Activated T-cell treated with anti-CD3 and anti-CD28 coated beads, Interleukin-2, amount 50 U/mL, for 72 hours (primary cell): Measurements from ENCODE around the gene EIF1AD. TPM values are rescaled to one million over a fixed set of nuclear protein-coding genes. Genes with fewer than 3 reads are reported as not detected.
"Not testable (repeated sequence)": the region's sequence is repeated elsewhere in the genome, so short reads cannot be mapped to it uniquely, and the experiment has no call there.

Source experiments
- ATAC-seq, 2 donors: fragments of 150-1000 bp; cut with Tn5 transposase; replicated peaks in 1 of 2; 2 replicates each; pipeline ENCODE4 v1.10.0; 2021; ENCODE audit warnings: moderate library complexity in 2 of 2, mild to moderate bottlenecking in 1 of 2
- DNase-seq, 2 donors: peaks; one replicate each; pipeline ENCODE4 v3.0.0; 2021 to 2022; ENCODE audit warnings: mixed read lengths in 1 of 2
- H3K27ac Mint-ChIP-seq: one replicate; pipeline ENCODE4 v1.8.0; 2022; ENCODE audit warnings: mild to moderate bottlenecking, moderate library complexity, mixed read lengths
- H3K27me3 Mint-ChIP-seq: one replicate; pipeline ENCODE4 v1.8.0; 2022; ENCODE audit warnings: low read depth, mixed read lengths
- H3K36me3 Mint-ChIP-seq, 2 donors: one replicate each; pipeline ENCODE4 v1.8.0; 2022; ENCODE audit warnings: mixed read lengths in 2 of 2, mild to moderate bottlenecking in 1 of 2; ENCODE audit not compliant: insufficient read depth in 2 of 2
- H3K4me1 Mint-ChIP-seq: one replicate; pipeline ENCODE4 v1.8.0; 2022; ENCODE audit warnings: low read depth, mixed read lengths
- H3K4me3 Mint-ChIP-seq, 2 donors: one replicate each; pipeline ENCODE4 v1.8.0; 2022; ENCODE audit warnings: mild to moderate bottlenecking in 2 of 2, mixed read lengths in 2 of 2, moderate library complexity in 2 of 2
- H3K9me3 Mint-ChIP-seq, 2 donors: one replicate each; pipeline ENCODE4 v1.8.0; 2022; ENCODE audit warnings: mixed read lengths in 2 of 2
- total RNA-seq, 2 donors: library from RNA; stranded (reverse); gene quantifications; one replicate each; pipeline ENCODE4 v1.2.3, GENCODE V29; 2022

EIF1AD gene
- total RNA-seq, 2 donors from 2014 or later, result 39.1 to 40.8 TPM

DNA sequence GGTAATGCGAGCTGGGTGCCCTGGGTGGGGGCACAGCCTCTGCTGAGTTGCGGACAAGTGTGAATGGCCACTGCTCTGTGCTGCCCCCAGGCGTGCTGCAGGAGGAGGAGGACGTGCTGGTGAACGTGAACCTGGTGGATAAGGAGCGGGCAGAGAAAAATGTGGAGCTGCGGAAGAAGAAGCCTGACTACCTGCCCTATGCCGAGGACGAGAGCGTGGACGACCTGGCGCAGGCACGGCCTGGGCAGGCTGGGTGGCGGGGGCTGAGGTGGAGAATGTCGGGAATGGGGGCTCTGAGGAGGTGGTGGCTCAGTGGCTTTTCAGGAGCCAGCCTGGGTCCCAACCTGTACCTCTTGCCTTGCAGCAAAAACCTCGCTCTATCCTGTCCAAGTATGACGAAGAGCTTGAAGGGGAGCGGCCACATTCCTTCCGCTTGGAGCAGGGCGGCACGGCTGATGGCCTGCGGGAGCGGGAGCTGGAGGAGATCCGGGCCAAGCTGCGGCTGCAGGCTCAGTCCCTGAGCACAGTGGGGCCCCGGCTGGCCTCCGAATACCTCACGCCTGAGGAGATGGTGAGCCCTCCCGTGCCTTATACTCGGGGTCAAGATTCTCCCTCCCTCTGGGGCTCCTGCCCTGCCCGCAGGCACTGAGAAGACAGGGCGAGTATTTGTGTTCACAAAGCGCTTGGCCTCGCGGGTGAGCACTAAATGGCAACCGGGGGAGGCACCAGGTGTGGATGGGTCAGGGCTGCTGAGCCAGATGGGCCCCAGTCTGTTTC is 35.8 kb downstream of the EIF1AD start:
- peak overlapping the region; percentile 75 for H3K27ac Mint-ChIP-seq
- ATAC-seq (no peak), DNase-seq (no peak)
- H3K27me3 Mint-ChIP-seq, result no peaks in the 10 kb centered on the region
- H3K36me3 Mint-ChIP-seq, result peaks cover 17 to 19% of the 10 kb centered on the region in 2 donors
- H3K9me3 Mint-ChIP-seq, result no peaks in the 10 kb centered on the region
- no peak overlapping the region for H3K4me3 Mint-ChIP-seq
- H3K4me1 Mint-ChIP-seq, result peaks cover 27% of the 10 kb centered on the region

DNA sequence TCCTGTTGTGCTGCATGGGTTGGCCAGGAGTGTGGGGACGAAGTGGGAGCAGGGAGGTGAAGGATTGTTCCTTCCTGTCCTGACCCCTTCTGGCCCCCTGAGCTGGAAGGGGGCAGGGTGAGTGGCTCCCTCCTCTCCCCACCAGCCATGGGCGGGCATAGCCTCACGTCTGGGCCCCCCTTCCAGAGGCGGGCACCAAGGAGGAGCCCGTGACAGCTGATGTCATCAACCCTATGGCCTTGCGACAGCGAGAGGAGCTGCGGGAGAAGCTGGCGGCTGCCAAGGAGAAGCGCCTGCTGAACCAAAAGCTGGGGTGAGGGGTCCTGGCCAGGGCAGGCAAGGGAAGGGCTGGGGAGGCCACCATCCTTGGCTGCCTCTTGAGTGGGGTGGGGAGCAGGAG is 37.1 kb downstream of the EIF1AD start:
- no peaks in the 10 kb centered on the region for H3K27me3 Mint-ChIP-seq
- DNase-seq, result no peak

DNA sequence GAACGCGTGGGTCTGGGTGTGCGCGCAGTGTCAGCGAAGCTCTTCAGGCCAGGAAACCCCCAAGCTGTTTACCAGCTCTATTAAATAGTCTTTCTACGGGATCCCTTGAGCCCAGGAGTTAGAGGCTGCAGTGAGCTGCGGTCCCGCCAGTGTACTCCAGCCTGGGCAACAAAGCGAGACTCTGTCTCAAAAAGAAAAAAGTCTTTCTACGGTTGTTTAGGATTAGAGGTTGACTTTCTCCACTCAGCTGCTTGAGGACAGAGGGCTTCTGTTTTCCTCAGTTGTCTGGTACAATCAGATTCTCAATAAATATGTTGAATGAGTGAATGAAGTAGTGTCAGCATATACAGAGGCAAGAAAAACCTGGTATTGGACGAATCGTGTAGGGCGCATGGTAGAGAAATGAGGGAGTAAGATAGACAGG is 39.8 kb downstream of the EIF1AD start:
- ATAC-seq (no peak), DNase-seq (no peak)
- peaks cover 29% of the 10 kb centered on the region for H3K4me1 Mint-ChIP-seq
- no peaks in the 10 kb centered on the region for H3K27me3 Mint-ChIP-seq
- H3K36me3 Mint-ChIP-seq, result peaks cover 10 to 11% of the 10 kb centered on the region in 2 donors
- H3K9me3 Mint-ChIP-seq, result no peaks in the 10 kb centered on the region
- peak overlapping the region; percentile 86 to 93 for H3K4me3 Mint-ChIP-seq
- H3K27ac Mint-ChIP-seq, result peak overlapping the region; percentile 82

More for the DNA sequence above, 37.1 kb downstream of the EIF1AD start:
- Mint-ChIP-seq H3K27ac (no peak overlapping the region), H3K9me3 (no peaks in the 10 kb centered on the region), H3K4me3 (no peak overlapping the region), H3K36me3 (peaks cover 13% of the 10 kb centered on the region in 2 donors), H3K4me1 (peaks cover 22% of the 10 kb centered on the region)
- ATAC-seq, result no peak

DNA sequence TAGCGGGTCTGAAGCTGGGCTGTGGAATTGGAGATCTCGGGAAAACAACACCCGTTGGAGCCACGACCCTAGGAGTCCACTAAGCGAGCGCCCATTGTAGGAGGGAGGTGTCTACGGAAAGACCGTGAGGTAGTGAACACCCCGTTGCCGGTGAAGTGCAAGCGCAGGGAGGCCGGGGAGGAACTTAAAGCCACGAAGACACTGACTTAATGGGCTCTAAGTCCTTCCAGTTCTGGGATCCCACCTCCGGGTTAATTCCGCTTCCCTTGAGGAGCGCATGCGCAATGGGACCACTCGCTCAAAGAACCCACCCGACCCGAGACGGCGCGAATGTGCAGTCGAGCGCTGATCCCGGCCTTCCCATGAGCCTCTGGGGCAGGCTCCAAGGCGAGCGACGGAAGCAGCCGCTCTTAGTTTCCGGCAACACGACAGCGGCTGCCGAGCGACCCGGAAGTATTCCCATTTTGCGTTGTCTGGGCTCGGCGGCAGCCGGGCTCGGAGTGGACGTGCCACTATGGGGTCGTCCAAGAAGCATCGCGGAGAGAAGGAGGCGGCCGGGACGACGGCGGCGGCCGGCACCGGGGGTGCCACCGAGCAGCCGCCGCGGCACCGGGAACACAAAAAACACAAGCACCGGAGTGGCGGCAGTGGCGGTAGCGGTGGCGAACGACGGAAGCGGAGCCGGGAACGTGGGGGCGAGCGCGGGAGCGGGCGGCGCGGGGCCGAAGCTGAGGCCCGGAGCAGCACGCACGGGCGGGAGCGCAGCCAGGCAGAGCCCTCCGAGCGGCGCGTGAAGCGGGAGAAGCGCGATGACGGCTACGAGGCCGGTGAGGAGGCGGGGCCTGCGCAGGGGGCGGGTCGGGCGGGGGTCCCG is 40.5 kb downstream of the EIF1AD start, which contains the start of gene SART1:
Gene SART1 (plus strand): TSS at position 468 of the 874 bp plus-strand sequence. CDS start 47 bp downstream, at position 515.
- Mint-ChIP-seq H3K9me3 (no peaks in the 10 kb centered on the region), H3K27ac (peak within 1 kb of the TSS; percentile 97), H3K4me3 (peak within 1 kb of the TSS; percentile 89 to 93), H3K27me3 (no peaks in the 10 kb centered on the region), H3K4me1 (peaks cover 36% of the 10 kb centered on the region), H3K36me3 (peaks cover 10 to 11% of the 10 kb centered on the region in 2 donors)
- DNase-seq, result peak; percentile 95 to 97
- peak; percentile 91 to 93 for ATAC-seq

- Mint-ChIP-seq H3K27ac (peak overlapping the region; percentile 97), H3K36me3 (peaks cover 9% of the 10 kb centered on the region in 2 donors), H3K27me3 (no peaks in the 10 kb centered on the region), H3K4me3 (peak overlapping the region; percentile 89 to 93), H3K4me1 (peaks cover 40% of the 10 kb centered on the region), H3K9me3 (no peaks in the 10 kb centered on the region)
- ATAC-seq (peak in 1 of 2 donors; percentile 1), DNase-seq (no peak)
Measured at GRCh38 chr11:65960824-65961266, 41.1 kb downstream of the EIF1AD start.

- DNase-seq, result no peak
- Mint-ChIP-seq H3K4me3 (no peak overlapping the region), H3K27ac (no peak overlapping the region)
Measured at GRCh38 chr11:65958774-65959420, 43.1 kb downstream of the EIF1AD start.

DNA sequence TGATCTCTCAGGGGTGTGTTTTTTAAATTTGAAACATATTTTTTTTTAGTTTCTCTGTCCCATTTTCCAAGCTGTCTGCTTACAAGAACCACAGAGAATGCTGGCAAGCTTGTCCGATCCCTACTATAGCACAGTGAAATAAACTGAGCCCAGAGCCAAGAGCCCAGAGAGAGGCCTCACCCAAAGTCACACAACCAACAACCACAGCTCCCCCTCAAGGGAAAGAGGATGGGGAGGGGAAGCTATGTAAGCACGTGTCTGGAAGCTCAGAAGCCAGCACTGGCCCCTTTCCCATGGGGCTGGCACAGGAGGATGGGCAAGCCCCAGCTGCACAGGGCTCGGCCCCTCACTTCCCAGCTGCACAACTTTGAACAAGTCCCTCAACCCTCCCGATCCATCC is 43.7 kb downstream of the EIF1AD start:
- no peaks in the 10 kb centered on the region for H3K27me3 Mint-ChIP-seq
- no peak for DNase-seq
- no peaks in the 10 kb centered on the region for H3K9me3 Mint-ChIP-seq
- H3K4me1 Mint-ChIP-seq, result peaks cover 31% of the 10 kb centered on the region
- no peak for ATAC-seq
- peaks cover 3 to 7% of the 10 kb centered on the region in 2 donors for H3K36me3 Mint-ChIP-seq
- H3K27ac Mint-ChIP-seq, result peak overlapping the region; percentile 58
- H3K4me3 Mint-ChIP-seq, result no peak overlapping the region

More at GRCh38 chr11:65958774-65959420, 43.1 kb downstream of the EIF1AD start:
- Mint-ChIP-seq H3K27me3 (no peaks in the 10 kb centered on the region), H3K36me3 (peaks cover 3 to 7% of the 10 kb centered on the region in 2 donors), H3K4me1 (peaks cover 37% of the 10 kb centered on the region), H3K9me3 (no peaks in the 10 kb centered on the region)
- ATAC-seq, result no peak

- H3K9me3 Mint-ChIP-seq, result no peaks in the 10 kb centered on the region
- ATAC-seq (no peak), DNase-seq (no peak)
- H3K4me3 Mint-ChIP-seq, result no peak overlapping the region
- H3K36me3 Mint-ChIP-seq, result no peaks in the 10 kb centered on the region
- H3K27me3 Mint-ChIP-seq, result no peaks in the 10 kb centered on the region
- peaks cover 18% of the 10 kb centered on the region for H3K4me1 Mint-ChIP-seq
- no peak overlapping the region for H3K27ac Mint-ChIP-seq
Measured at GRCh38 chr11:65954771-65955170, 47.2 kb downstream of the EIF1AD start.

DNA sequence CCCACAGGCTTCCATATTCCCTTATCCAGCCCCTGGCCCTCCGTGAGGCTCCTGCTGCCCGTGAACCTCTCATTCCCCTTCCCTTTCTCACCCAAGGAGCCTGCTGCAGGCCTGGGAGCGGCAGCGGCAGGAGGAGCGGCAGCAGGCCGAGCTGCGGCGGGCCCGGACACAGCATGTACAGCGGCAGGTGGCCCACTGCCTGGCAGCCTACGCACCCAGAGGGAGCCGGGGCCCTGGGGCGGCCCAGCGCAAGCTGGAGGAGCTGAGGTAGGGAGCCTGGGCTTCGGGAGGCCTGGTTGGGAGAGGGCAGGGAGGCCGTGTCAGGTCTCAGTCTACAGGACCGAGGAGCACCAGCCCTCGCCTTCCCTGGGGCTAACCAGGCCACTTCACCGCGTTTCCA is 48.5 kb downstream of the EIF1AD start:
- H3K9me3 Mint-ChIP-seq, result no peaks in the 10 kb centered on the region
- no peak overlapping the region for H3K27ac Mint-ChIP-seq
- no peaks in the 10 kb centered on the region for H3K27me3 Mint-ChIP-seq
- H3K4me1 Mint-ChIP-seq, result peaks cover 18% of the 10 kb centered on the region
- H3K4me3 Mint-ChIP-seq, result no peak overlapping the region
- DNase-seq, result no peak
- no peaks in the 10 kb centered on the region for H3K36me3 Mint-ChIP-seq
- no peak for ATAC-seq

DNA sequence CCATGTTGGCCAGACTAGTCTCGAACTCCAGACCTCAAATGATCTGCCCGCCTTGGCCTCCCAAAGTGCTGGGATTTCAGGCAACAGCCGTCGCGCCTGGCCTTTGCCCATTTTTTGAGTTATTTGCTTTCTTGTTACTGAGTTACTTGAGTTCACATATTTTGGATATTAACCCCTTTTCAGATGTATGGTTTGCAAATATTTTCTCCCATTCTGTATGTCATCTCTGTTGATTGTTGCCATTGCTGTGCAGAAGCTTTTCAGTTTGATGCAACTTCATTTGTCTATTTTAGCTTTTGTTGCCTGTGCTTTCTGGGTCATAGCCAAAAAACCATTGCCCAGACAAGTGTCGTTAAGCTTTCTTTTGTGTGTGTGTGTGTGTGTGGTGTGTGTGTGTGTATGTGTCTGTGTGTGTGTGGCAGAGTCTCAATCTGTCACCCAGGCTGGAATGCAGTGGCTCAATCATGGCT is 49.9 kb downstream of the EIF1AD start:
- DNase-seq (no peak), ATAC-seq (no peak)
- Mint-ChIP-seq H3K9me3 (no peaks in the 10 kb centered on the region), H3K4me1 (peaks cover 10% of the 10 kb centered on the region), H3K36me3 (no peaks in the 10 kb centered on the region), H3K4me3 (no peak overlapping the region), H3K27ac (no peak overlapping the region), H3K27me3 (no peaks in the 10 kb centered on the region)

DNA sequence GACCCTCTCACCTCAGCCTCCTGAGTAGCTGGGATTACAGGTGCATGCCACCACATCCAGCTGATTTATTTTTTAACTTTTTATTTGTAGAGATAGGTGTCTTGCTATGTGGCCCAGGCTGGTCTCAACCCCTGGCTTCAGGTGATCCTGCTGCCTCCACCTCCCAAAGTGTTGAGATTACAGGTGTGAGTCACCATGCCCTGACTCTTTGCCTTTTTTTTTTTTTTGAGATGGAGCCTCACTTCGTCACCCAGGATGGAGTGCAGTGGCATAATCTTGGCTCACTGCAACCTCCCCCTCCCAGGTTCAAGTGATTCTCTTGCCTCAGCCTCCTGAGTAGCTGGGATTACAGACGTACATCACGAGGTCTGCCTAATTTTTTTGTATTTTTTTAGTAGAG is 50.3 kb downstream of the EIF1AD start:
- not testable (repeated sequence) for ATAC-seq, H3K27ac Mint-ChIP-seq, H3K9me3 Mint-ChIP-seq, DNase-seq, H3K36me3 Mint-ChIP-seq, H3K4me1 Mint-ChIP-seq, H3K4me3 Mint-ChIP-seq, H3K27me3 Mint-ChIP-seq

GRCh38 chr11:65950711-65951110 is 51.2 kb downstream of the EIF1AD start:
- not testable (repeated sequence) for H3K9me3 Mint-ChIP-seq, H3K27me3 Mint-ChIP-seq, H3K4me3 Mint-ChIP-seq, H3K27ac Mint-ChIP-seq, H3K36me3 Mint-ChIP-seq, DNase-seq, H3K4me1 Mint-ChIP-seq, ATAC-seq
